Measurements from ENCODE around the gene CAPN7. TPM values are rescaled to one million over a fixed set of nuclear protein-coding genes. Genes with fewer than 3 reads are reported as not detected.

The CAPN7 gene
- total RNA-seq, 4 donors from 2014 or later: 44.0 to 80.5 (median 49.1) TPM

- TF ChIP-seq POLR2A (IDR thresholded peaks at IDR 0.05): no peak
- TF ChIP-seq CTCF (IDR thresholded peaks at IDR 0.05): no peak
- intact Hi-C loops (cut with DNase I; ENCODE audit: low total_unique reads): no loop called here
- DNase-seq (ENCODE audit: low spot score in 2 of 2): no peak
- 92 to 97% methylated on average over 1 of the region's 1 CpG for WGBS, 2 donors
- H3K4me3 ChIP-seq (ENCODE audit: low read depth, poor library complexity, severe bottlenecking): no peak overlapping the region
These were observed 30.4 kb upstream of the CAPN7 start for GRCh38 chr3:15175605-15176004.

DNA sequence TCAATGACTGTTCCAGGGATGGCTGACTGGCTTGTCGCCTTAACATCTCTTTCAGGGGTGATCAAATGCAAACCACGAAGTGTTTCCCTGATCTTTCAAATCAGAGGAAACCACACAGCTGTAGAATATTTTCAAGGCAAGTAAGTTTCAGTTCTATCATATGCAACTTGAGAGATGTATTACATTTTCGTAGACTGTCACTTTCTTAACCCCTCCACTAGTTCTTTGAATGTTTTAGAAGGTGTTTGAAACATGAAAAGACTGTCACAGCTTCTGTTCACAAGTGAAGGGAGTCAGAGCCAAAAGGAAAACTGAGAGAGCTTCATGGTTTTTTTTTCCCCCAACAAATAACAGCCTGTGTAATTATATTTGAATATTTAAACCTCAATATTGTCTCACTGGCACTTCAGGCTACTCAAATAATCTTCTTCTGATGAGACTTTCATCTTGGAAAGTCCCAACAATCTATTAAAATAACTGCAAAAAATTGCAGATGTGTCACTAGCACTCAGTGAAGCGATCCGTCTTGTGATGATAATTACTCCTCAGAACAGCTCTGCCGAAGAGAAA lies 25.9 kb upstream of the CAPN7 start:
- intact Hi-C loops (cut with DNase I; ENCODE audit: low total_unique reads): no loop called here
- DNase-seq (ENCODE audit: low spot score in 2 of 2): no peak
- TF ChIP-seq CTCF (IDR thresholded peaks at IDR 0.05) (no peak), POLR2A (IDR thresholded peaks at IDR 0.05) (no peak)
- WGBS, 2 donors: 43 to 59% methylated on average over 6 of the region's 6 CpGs
- H3K4me3 ChIP-seq (ENCODE audit: low read depth, poor library complexity, severe bottlenecking): no peak overlapping the region

GRCh38 chr3:15181511-15181910 lies 24.5 kb upstream of the CAPN7 start:
- 95 to 96% methylated on average over 1 of the region's 1 CpG for WGBS, 2 donors
- DNase-seq (ENCODE audit: low spot score in 2 of 2): no peak
- no peak for TF ChIP-seq POLR2A (IDR thresholded peaks at IDR 0.05)
- no peak for TF ChIP-seq CTCF (IDR thresholded peaks at IDR 0.05)
- intact Hi-C loops (cut with DNase I; ENCODE audit: low total_unique reads): no loop called here
- no peak overlapping the region for H3K4me3 ChIP-seq (ENCODE audit: low read depth, poor library complexity, severe bottlenecking)

DNA sequence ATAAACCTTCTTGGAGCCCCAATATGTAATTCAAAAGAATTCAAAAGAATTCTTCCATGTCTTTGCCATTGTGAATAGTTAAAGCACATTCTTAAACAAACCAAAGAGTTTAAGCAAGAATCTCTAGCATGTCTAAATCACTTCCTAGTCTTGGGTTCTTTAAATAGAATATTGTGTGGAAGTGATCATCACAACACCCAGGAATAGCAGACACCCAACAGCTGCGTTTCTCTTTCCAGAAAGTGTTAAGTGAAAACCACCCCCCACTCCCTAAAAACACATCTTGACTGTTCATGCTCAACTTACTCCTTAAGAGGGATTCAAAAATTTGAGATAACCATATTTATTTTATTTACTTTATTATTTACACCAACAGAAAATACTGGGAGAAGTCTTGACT lies 24.1 kb upstream of the CAPN7 start:
- WGBS, 2 donors: 77 to 85% methylated on average over 1 of the region's 1 CpG
- TF ChIP-seq POLR2A (IDR thresholded peaks at IDR 0.05) (no peak), CTCF (IDR thresholded peaks at IDR 0.05) (no peak)
- no peak for DNase-seq (ENCODE audit: low spot score in 2 of 2)
- intact Hi-C loops (cut with DNase I; ENCODE audit: low total_unique reads): no loop called here
- no peak overlapping the region for H3K4me3 ChIP-seq (ENCODE audit: low read depth, poor library complexity, severe bottlenecking)

DNA sequence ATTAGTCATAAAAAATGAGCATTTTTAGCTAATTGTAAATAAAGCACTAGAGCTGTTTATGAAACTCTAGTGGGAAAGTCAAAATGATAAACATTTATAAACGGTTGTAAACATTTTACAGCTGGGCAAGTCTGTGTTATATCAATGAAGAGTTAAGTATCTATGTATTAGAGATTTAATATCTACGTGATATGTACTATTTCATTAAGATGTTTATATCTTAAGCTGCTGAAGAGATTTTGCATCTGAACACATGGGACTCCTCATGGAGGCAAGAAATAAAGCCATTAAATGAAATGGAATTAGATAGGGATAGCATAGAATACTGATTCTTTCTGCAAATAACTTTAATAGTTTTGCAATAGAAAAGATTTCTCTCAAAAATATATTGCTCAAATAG lies 23.0 kb upstream of the CAPN7 start:
- intact Hi-C loops (cut with DNase I; ENCODE audit: low total_unique reads): no loop called here
- TF ChIP-seq CTCF (IDR thresholded peaks at IDR 0.05) (no peak), POLR2A (IDR thresholded peaks at IDR 0.05) (no peak)
- no peak for DNase-seq (ENCODE audit: low spot score in 2 of 2)
- H3K4me3 ChIP-seq (ENCODE audit: low read depth, poor library complexity, severe bottlenecking): no peak overlapping the region
- 88 to 96% methylated on average over 2 of the region's 2 CpGs for WGBS, 2 donors

DNA sequence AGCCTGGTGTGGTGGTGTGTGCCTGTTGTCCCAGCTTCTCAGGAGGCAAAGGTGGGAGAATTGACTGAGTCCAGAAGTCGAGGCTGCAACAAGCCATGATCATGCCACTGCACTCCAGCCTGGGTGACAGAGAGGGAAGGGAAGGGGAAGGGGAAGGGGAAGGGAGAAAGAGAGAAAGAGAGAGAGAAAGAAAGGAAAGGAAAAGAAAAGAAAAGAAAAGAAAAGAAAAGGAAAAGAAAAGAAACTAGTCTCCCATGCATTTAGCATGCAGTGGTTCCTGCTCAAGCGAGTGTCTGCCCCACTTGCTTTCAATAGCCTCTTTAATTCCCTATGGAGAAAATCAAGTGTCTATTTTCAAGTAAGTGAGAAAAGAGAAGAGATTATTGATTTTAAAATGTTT lies 20.6 kb upstream of the CAPN7 start:
- no peak for DNase-seq (ENCODE audit: low spot score in 2 of 2)
- no peak for TF ChIP-seq POLR2A (IDR thresholded peaks at IDR 0.05)
- no peak for TF ChIP-seq CTCF (IDR thresholded peaks at IDR 0.05)
- H3K4me3 ChIP-seq (ENCODE audit: low read depth, poor library complexity, severe bottlenecking): no peak overlapping the region
- WGBS, 2 donors: 76 to 86% methylated on average over 2 of the region's 2 CpGs
- intact Hi-C loops (cut with DNase I; ENCODE audit: low total_unique reads): no loop called here

All from lower leg skin (tissue), 4 donors.